ENCODE data around the gene FAM184B. TPM values are rescaled to one million over a fixed set of nuclear protein-coding genes. Genes with fewer than 3 reads are reported as not detected.

Gene FAM184B
- total RNA-seq, 1 experiment from 2014 or later, result 0.07 TPM

GRCh38 chr4:17773135-17773698 is 8.2 kb downstream of the FAM184B start:
- POLR2A ChIA-PET, result no interaction called here
- Histone ChIP-seq H3K27ac (ENCODE audit: low read depth, low read length) (no peak overlapping the region), H3K27me3 (ENCODE audit: insufficient read depth, low read length) (no peaks in the 10 kb centered on the region), H3K9ac (ENCODE audit: low read length) (no peak overlapping the region), H3K4me1 (ENCODE audit: control insufficient read depth in 1 of 2, insufficient read depth in 2 of 2, low read length in 2 of 2) (no peaks in the 10 kb centered on the region), H3K4me3 (replicated peaks in 1 of 2; ENCODE audit: low read depth in 1 of 2, low read length in 2 of 2) (no peak overlapping the region), H3K4me2 (ENCODE audit: low read length) (no peak overlapping the region), H4K20me1 (ENCODE audit: insufficient read depth) (no peaks in the 10 kb centered on the region), H3K79me2 (ENCODE audit: insufficient read depth, low read length) (no peaks in the 10 kb centered on the region), H3K36me3 (ENCODE audit: control insufficient read depth in 1 of 2, insufficient read depth in 2 of 2, low read length in 2 of 2) (no peaks in the 10 kb centered on the region), H3K9me2 (ENCODE audit: insufficient read depth) (no peaks in the 10 kb centered on the region), H3K9me3 (ENCODE audit: control insufficient read depth in 1 of 2, insufficient read depth in 1 of 2, low read depth in 1 of 2, low read length in 2 of 2) (no peaks in the 10 kb centered on the region), H2AFZ (ENCODE audit: low read depth, low read length, poor library complexity, severe bottlenecking) (no peak overlapping the region)
- no peak for TF ChIP-seq CEBPB (IDR thresholded peaks at IDR 0.05; ENCODE audit: low read depth)
- TF ChIP-seq ELF1 (IDR thresholded peaks at IDR 0.05; ENCODE audit: borderline replicate concordance, low read depth), result no peak
- no peak for TF ChIP-seq ZFX (IDR thresholded peaks at IDR 0.05)
- no peak for TF ChIP-seq YY1 (IDR thresholded peaks at IDR 0.05; ENCODE audit: extremely low read depth, insufficient replicate concordance, low read depth, low read length)
- no peak for TF ChIP-seq EZH2 (IDR thresholded peaks at IDR 0.05)
- no peak for TF ChIP-seq MAX (IDR thresholded peaks at IDR 0.05)
- no peak for TF ChIP-seq JUND (IDR thresholded peaks at IDR 0.05)
- no peak for TF ChIP-seq CBX3 (IDR thresholded peaks at IDR 0.05; ENCODE audit: low read depth)
- TF ChIP-seq EGR1 (IDR thresholded peaks at IDR 0.05; ENCODE audit: low read depth), result no peak
- no peak for TF ChIP-seq REST (IDR thresholded peaks at IDR 0.05; ENCODE audit: low read depth)
- ATAC-seq (no peak), DNase-seq (ENCODE audit: low read depth, low spot score) (no peak)
- no TSS peak for BruUV-seq (replicated peaks)
- CTCF ChIA-PET, result no interaction called here
- intact Hi-C loops (cut with micrococcal nuclease), result no loop called here
- RAD21 ChIA-PET (ENCODE audit: low non-redundant PET in 1 of 2, low total read pairs in 2 of 2, uncharacterized antibody in 2 of 2, unreplicated experiment in 2 of 2), result no interaction called here

All from HCT116 (cell line).